NCI-H524 (cell line): Measurements from ENCODE around the gene ZNF860.
"Not testable (repeated sequence)": the region's sequence is repeated elsewhere in the genome, so short reads cannot be mapped to it uniquely, and the experiment has no call there.

Source experiments
- DNase-seq, 2 experiments: peaks; one replicate each; lab custom pipeline; 2025; lab: John Stamatoyannopoulos, UW

ZNF860 gene

DNA sequence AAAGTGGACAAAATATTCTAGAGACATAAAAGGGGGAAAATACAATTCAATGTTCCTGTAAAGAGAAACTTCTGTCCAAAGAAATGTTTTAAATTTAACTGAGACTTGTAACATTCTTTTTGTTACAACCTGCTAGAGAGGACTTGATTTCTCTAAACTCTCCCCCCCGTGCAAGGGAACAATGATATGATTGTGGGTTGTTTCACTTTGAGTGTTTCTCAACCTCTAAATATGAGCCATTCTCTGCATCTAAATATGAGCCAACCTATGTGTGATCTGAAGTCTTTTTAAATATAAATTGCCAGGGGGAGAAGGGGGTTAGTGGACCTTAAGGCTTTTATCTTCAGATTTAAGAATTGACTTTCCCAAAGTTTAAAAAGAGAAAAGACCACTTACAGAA is 14.6 kb downstream of the ZNF860 start:
- no peak for DNase-seq

DNA sequence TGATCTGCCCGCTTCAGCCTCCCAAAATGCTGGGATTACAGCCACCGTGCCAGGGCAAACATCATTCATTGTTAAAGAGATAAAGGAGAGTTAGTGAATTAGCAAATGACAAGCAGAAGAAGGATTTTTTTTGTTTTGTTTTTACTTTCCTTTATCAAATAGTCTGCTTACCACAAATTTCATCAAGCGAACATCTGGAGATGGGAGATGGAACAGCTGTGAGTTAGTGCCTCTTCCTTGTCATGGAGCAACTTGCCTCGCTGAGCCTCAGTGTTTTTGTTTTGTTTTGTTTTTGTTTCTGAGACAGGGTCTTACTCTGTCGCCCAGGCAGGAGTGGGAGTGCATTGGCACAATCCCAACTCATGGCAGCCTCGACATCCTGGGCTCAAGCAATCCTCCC is 15.9 kb downstream of the ZNF860 start:
- DNase-seq = no peak

DNA sequence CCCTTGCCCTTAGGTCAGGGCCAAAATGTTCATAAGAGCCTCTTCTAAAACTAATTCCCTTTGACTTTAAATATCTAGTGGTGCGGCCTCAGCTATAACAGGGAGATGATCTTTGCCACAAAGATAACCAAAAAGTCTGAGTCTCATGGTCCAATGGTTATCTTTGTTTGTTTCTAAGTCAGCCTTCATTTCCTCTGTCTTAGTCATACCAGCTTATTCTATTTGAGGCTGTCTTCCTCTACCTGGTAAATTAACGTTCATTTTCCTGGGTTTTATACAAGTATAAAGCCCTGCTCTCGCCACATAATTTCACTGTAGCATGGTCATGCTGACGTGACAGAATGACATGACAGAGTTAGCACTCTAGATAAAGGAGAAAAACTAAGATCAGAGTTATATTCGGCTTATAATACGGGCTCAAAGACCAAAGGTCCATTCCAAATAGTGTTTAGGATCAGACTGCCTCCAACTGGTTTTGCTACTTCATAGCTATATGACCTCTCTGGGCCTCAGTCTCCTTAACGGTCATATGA is 18.4 kb downstream of the ZNF860 start:
- no peak for DNase-seq

DNA sequence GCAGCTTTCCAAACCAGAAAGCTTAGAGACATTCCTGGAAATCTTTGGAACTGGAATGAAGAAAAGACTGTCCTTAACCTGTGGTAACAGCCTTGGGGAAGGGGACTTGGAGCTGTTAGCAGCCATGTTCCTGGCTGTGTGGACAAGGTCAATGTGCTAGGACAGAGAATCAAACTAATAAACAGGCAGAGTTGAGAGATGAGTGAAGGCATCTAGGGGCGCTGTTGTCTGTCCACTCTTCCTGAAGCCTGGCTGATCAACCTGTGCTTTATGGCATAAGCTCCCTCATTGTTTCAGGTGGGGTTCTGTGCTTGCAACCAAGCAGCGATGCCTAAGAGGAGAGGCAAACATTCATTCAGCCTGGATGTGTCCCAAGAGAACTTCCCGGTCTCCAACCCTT is 19.3 kb downstream of the ZNF860 start:
- no peak for DNase-seq

DNA sequence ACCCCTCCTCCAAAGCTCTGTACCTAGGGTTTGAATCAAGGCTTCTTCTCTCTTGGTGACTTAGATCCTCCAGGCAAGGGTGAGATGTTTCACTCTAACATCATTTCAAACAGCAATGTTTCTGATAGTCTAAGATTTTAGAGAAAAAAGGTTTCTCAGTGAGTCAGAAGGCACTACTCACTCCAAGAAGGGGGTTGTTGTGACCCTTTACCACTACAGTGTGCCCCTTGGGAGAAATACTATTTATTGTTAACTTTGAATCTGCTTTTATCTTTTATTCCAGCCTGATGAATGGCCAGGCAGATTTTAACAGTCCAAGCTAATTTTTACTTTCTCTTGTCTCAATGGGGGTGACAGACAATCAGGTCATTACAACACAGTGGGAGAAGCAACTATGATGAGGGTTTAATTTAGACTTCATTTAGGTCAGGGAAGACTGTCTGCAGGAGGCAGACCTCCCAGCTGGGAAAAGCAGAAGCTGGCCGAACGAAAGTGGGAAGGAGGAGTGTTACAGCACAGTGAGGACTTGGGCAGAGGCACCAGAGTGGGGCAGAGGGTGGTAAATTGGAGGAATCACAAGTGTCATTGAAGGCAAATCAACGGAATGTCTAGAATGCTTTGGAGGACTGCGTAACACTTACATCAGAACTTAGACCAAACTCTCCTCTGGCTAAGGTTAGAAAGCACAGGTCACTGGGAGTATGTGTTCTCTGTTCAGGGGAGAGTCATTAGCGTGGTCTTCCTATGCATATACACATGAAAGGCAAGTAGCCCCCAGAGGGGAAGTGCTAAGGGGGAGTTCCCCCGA is 21.2 kb downstream of the ZNF860 start:
- DNase-seq = no peak

DNA sequence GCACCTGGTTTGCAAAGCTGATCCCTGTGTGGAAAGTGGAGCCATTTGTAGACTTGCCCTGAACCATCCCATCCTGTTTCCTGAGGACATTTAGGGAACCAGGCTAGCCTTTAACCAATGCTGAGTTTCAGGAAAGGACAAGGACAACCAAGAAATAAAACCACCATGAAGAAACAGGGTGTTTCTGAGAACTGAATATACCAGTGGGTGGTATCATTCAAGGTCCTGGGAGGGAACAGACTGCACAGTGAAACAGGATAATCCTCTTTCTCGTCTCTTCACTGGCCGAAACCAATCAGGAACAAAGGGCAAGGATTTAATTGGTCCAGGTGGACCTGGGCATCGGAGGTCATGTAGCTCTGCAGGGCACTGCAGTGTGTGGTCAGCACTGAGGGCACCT is 21.8 kb downstream of the ZNF860 start:
- DNase-seq = no peak

DNA sequence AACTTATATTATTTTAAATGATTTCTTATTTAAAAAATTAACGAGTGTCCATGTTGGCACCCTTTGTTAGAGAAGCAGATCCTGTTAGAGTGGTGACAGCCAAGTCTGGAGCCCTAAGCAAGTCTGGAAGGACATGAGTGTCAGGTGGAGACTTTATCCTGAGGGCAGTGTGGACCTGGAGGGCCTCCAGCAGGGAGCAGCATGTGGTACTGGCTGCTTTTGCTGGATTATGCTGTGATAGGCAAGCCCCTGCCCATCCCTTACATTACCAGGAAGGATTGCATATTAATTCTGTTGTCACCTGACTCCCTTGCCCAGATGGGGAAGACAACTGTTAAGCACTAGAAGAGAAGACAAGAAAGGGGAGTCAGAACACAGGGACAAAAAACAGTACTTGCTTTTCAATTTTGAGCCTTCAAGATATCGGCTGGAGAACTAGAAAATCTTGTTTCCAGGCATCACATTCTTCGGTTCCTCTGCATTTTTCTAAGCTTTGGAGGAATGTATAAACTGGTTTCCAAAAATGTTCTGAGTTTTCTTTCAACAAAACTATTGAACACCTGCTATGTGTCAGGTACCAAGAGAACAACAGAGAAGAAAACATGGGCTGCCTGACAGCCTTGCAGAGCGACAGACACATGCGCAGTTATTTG is 22.7 kb downstream of the ZNF860 start:
- DNase-seq = peak; percentile 86 to 96

DNA sequence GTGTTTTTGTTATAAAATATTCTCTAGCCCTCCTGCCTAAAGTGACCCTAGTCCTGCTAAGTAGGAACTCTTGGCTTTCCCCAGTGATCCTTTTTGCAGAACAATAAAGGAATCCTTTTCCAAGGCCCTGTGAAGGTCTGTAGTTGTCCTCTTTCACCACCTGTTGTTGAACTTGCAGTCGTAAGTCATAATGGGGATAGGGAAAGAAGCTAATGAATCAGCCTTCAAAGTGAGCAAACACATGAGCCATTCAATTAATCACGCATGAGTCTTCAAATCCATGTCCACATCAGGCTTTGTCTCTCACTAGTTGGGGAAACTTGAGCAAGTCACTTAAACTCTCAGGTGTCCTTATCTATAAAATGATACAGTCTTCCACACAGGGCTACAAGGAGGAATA is 27.6 kb downstream of the ZNF860 start:
- DNase-seq = no peak

DNA sequence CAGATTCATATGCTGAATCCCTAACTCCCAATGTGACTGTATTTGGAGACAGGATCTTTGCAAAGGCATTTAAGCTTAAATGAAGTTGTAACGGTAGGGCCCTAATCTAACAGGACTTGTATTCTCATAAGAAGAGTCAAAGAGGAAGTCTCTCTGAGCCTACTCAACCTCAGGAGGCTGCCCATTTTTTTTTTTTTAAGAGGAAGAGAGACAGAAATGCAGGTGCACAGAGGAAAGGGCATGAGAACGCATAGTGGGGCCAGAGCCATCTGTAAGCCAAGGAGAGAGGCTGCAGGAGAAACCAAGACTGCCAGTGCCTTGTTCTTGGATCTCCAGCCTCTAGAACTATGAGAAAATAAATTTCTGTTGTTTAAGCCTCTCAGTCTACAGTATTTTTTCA is 28.4 kb downstream of the ZNF860 start:
- no peak for DNase-seq

DNA sequence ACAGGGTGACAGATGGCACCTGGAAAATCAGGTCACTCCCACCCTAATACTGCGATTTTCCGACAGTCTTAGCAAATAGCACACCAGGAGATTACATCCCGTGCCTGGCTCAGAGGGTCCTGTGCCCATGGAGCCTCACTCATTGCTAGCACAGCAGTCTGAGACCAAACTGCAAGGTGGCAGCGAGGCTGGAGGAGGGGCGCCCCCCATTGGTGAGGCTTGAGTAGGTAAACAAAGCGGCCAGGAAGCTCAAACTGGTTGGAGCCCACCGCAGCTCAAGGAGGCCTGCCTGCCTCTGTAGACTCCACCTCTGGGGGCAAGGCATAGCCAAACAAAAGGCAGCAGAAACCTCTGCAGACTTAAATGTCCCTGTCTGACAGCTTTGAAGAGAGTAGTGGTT is 29.1 kb downstream of the ZNF860 start:
- DNase-seq = peak in 1 of 2 experiments; percentile 5

DNA sequence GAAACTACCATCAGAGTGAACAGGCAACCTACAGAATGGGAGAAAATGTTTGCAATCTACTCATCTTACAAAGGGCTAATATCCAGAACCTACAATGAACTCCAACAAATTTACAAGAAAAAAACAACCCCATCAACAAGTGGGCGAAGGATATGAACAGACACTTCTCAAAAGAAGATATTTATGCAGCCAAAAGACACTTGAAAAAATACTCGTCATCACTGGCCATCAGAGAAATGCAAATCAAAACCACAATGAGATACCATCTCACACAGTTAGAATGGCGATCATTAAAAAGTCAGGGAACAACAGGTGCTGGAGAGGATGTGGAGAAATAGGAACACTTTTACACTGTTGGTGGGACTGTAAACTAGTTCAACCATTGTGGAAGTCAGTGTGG is 34.1 kb downstream of the ZNF860 start:
- DNase-seq = not testable (repeated sequence)

DNA sequence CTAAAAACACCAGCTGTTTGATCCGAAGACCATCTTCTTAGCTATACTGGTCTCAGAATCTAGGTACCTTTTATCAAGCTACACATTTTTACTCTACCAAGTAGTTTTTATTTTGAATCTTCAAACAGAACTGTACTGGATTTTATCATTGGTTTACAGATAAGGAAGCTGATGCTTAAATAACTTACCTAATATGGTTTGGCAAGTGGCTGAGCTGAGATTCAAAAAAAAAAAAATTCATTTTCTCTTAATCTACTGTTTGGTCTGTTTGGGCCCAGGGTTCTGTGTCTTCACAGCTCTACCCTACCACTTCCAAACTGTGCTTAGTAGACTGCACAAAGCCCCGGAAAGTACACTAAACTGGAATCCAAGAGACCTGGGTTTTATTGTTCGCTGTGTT is 35.7 kb downstream of the ZNF860 start:
- DNase-seq = no peak

DNA sequence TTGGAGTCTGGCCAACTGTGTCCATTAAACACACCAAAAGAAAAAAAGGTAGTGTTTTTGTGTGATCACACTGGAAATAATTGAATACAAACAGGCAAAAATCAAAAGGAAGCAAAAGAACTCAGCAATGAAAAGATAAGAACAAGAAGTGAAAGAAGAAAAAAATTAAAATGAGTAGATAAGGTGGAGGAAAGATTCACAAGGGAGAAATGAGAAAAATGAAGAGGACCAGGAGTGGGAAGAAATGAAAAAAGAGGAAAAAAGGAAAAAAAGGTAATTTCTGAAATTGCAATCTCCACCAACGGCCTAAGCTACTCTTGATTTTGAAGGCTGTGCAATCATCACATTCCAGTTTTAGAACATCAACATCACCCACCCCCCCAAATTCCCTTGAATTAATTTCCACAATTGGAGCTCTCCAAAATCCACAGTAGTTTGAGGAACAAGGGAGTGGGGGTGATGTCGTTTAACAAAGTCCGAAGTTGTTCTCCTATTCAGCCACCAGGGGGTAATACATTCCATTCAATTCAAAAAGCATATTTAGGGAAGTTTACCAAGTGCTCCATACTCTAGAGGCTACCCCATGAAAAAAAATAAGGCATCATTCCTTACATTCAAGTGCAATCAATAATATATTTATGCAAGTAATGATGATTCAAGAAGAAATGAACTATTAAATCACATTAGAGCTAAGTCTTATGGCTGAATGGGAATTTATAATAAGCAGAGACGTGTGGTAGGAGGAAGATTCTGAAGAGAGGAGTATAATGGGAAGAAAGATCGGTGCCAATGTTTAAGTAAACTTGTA is 37.4 kb downstream of the ZNF860 start:
- peak; percentile 27 to 50 for DNase-seq

DNA sequence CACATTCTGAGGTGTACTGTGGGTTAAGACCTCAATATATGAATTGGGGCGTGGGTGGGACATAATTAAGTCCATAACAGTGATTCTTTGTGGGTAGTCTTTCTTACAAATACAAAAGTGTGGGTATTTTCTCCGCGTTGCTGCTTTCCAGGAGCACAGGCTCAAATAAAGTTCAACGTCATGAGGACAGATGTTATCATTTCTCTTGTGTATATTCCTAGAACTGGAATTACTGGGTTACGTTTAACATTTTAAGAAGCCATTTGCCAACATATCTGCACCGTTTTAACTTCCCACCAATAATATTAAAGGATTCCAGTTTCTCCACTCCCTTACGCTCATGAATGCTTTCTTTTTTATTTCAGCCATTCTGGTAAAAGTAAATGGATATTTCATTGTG is 39.6 kb downstream of the ZNF860 start:
- no peak for DNase-seq

DNA sequence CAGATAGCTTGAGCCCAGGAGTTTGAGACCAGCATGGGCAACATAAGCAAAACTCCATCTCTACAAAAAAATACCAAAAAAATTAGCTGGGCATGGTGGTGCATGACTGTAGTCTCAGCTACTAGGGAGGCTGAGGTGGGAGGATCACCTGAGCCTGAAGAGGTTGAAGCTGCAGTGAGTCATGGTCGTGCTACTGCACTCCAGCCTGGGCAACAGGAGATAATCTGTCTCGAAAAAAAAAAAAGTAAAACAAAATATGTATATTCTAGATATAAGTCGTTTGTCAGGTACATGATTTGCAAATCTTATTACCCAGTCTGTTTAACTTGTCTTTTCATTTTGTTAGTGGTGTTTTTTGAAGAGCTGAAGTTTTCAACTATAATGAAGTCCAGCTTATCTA is 40.2 kb downstream of the ZNF860 start:
- DNase-seq = no peak

DNA sequence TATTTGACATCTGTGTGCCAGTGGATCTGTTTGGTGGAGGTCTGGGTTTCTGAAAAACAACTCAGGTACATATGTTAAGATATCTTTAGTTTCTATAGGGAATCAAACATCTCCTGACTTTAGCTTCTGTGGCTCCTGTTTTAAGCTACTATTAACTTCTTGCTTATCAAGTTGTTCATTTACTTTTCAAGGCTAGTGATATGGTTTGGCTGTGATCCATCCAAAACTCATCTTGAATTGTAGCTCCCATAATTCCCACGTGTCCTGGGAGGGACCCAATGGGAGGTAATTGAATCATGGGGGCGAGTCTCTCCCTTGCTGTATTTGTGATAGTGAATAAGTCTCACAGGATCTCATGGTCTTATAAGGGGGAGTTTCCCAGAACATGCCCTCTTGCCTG is 41.4 kb downstream of the ZNF860 start:
- no peak for DNase-seq

DNA sequence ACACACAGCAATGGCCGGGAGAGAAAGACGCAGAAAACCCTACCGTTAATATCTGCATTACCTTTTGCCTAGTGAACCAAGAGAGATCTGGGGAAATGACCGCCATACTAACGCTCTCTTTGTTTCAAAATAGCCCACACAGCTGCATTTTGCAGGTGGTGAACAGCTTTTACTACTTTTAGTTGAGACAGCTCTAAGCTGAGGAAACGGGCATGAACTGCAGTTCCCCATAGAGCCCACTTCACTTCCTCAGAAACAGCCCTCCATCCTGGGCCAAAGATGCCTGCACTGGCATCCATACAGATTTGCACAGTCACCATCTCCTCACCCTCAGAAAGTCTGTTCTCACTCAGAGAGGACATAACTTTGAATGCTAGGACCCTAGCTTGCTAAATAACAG is 45.0 kb downstream of the ZNF860 start:
- no peak for DNase-seq

DNA sequence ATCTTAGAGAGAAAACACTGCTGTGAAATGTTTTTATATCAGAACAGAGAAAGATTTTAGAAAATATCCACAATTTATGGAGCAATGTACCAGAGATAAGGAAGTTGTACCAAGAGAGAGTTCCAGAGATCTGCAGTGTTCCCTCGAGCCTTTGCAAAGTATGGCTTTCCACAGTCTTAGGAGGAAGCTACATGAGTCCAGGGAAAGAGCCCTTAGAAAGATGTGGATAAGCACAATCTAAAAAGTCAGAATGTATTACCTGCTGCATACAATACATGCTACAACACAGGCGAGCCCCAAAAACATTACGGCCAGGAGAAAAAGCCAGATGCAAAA is 56.4 kb downstream of the ZNF860 start:
- no peak for DNase-seq

DNA sequence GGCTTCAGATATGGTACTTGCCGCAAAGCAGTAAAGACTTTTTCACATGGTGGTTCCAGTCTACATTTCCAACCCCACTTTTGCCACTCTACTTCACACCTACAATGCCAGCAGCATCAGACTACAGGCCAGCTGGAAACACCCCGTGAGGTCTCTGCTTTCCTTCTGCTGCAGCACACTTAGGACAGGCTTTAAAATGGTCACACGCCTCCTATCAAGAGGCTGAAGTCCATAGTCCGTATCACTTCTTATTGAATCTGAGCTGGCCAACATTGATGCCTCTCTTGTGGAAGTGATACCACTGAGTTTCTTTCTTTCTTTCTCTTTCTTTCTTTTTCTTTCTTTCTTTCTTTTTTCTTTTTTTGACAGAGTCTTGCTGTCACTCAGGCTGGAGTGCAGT is 59.8 kb downstream of the ZNF860 start:
- DNase-seq = no peak
